NB4 (cell line): Measurements from ENCODE around the gene TMEM52.

Experiments
- DNase-seq: peaks from one replicate; pipeline ENCODE4 v3.0.0; 2010; ENCODE audit warnings: low read depth
- H3K4me3 ChIP-seq: one replicate; pipeline ENCODE4 v1.5.1; 2011; ENCODE audit warnings: mild to moderate bottlenecking, low read depth, low read length, moderate library complexity
- CTCF ChIP-seq: IDR thresholded peaks from one replicate; pipeline ENCODE4 v1.5.1; 2012; ENCODE audit warnings: low read depth, low read length
- MYC ChIP-seq: IDR thresholded peaks from 2 replicates; pipeline ENCODE4 v1.6.1; 2011; ENCODE audit warnings: low read depth, low read length
- POLR2A ChIP-seq: IDR thresholded peaks from 2 replicates; pipeline ENCODE4 v1.6.1; 2011; ENCODE audit warnings: mild to moderate bottlenecking; ENCODE audit not compliant: insufficient read length; ENCODE audit errors: extremely low read depth
- TF ChIP-seq, protein P1 (sequence below): IDR thresholded peaks from 2 replicates; pipeline ENCODE4 v1.6.1; 2011; ENCODE audit warnings: low read depth, low read length

TMEM52 gene

GRCh38 chr1:1922956-1923833 is 4.1 kb upstream of the TMEM52 start:
- no peak for DNase-seq
- no peak overlapping the region for H3K4me3 ChIP-seq
- TF ChIP-seq POLR2A: no peak
- TF ChIP-seq, protein P1, sequence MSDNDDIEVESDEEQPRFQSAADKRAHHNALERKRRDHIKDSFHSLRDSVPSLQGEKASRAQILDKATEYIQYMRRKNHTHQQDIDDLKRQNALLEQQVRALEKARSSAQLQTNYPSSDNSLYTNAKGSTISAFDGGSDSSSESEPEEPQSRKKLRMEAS: no peak
- no peak for TF ChIP-seq MYC
- no peak for TF ChIP-seq CTCF

- TF ChIP-seq, protein P1: no peak
- no peak for TF ChIP-seq POLR2A
- TF ChIP-seq CTCF: no peak
- TF ChIP-seq MYC: no peak
- DNase-seq: no peak
- no peak overlapping the region for H3K4me3 ChIP-seq
These were observed 3.5 kb upstream of the TMEM52 start for GRCh38 chr1:1922702-1922955.

- TF ChIP-seq POLR2A (no peak), MYC (no peak), CTCF (no peak)
- TF ChIP-seq, protein P1: no peak
- H3K4me3 ChIP-seq: no peak overlapping the region
- no peak for DNase-seq
These were observed 3.0 kb upstream of the TMEM52 start for GRCh38 chr1:1921901-1922701.

DNA sequence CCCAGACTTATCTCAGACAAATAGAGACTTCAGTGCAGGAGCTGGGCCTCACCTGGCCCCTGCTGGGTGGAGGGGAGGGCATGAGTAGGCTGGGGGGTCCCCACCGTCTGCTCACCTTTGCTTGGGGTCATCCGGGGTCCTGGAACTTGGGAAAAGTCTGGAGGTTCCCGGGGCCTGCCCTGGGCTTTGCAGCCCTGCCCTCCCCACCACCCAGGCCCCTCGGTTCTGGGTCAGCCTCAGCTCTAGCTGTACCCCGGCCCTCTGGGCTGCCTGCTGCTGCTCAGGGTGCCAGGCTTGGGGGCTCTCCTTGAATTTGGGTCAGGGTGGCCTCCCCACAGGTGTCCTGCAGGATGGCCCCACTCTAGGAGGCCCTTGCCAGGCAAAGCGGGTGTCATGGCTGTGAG is 2.4 kb upstream of the TMEM52 start:
- DNase-seq: no peak
- TF ChIP-seq MYC (no peak), POLR2A (no peak), CTCF (no peak)
- TF ChIP-seq, protein P1: no peak
- H3K4me3 ChIP-seq: no peak overlapping the region

DNA sequence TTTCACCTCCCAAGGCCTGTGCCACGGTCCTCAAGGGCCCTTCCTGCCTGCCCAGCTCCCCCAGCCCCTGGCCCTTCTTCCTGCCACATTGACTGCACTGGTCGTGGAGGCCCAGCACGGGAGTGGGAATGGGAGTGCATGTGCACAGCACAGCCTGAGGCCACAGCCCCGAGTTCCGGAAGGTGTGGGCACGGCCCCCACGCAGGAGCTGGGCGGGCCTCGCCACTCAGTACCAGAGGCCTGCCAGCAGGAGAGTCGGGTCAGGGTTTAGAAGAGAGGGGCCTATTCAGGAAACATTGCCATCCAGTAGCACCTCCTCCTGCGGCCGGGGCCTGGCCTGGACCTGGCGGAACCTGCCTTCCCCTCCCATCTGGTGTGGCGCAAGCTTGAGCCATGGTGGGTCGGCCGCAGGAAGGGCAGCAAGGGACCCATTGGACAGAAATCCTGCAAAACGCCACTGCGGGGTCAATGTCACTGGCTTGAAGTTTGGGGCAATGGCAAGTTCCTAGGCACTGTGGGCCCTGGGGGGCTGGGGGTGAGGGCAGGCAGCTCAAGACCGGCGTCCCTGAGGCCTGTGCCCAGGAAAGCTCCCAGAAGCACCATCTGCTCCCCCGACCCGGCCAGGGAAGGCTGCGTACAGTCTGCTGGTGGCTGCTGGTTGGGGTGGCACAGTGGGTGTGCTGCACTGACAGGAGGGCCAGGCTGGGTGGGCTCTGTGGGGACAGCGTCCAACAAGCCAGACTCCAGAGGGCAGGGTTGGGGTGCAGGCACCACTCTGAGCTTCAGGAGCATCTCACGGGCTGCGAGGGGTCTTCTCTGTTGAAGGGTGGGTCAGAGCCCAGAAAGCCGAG is 1.8 kb upstream of the TMEM52 start:
- no peak for DNase-seq
- H3K4me3 ChIP-seq: no peak overlapping the region
- TF ChIP-seq CTCF: no peak
- TF ChIP-seq MYC: no peak
- TF ChIP-seq POLR2A: no peak
- TF ChIP-seq, protein P1: no peak
